GM19240 (cell line): ENCODE data around the gene NELL1.

ENCODE experiments used
- DNase-seq: peaks from one replicate; pipeline ENCODE4 v3.0.0; 2011; ENCODE audit warnings: low spot score; ENCODE audit not compliant: insufficient read length

NELL1 gene

DNA sequence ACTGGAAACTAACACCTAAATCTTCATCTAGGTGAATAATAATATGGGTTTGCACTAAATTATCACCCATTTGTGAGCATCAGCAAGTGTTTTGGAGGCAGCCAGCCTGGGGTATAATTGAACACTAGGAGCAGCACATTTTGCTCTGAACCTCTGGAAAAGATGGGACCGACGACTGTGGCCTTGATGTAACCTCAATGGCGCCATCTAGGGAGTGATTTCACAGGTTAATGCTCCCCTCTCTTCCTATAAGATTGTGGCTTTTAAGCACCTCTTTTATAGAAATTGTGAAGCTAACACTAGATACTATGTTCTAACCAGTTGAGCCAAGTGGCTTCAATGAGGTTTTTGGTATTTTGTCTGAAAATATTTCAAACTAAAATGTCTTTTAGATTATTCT lies 203.7 kb downstream of the NELL1 start:
- DNase-seq: no peak

DNA sequence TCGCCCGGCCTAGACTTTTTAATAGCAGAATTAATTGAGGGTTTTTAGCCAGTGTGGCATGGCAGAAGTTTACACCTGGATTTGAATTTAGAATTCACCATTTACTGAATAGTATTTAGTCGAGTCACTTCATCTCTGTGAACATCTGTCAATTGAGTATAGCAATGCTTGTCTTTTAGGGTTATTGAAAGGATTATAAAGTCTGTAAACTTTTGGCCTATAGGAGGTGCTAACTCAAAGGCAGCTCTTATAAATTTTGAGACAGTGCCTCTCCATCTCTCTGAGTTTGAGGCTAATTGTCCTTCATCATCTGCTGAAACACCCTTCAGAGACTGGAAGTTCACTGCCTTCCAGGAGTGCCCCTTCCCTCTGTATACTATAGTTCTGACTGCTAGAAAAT lies 205.0 kb downstream of the NELL1 start:
- DNase-seq: no peak

DNA sequence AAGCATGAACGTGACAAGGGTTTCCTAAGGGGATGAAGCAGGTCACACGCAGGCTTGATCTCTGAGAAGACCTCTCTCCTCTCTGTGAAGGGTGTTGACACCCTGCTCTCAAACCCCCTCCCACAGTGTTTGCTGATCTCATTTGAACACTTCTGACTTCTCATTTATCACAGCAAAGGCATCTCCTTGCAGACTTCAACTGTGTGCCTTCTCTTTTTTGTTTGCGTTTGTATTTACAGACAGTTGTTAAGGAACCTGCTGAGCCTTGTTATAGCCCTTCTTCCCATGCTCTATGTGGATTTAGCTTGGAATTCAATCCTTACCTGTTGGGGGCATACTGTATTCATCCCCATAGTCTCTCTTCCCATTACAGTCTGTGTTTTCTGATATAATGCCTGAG lies 206.5 kb downstream of the NELL1 start:
- no peak for DNase-seq

DNA sequence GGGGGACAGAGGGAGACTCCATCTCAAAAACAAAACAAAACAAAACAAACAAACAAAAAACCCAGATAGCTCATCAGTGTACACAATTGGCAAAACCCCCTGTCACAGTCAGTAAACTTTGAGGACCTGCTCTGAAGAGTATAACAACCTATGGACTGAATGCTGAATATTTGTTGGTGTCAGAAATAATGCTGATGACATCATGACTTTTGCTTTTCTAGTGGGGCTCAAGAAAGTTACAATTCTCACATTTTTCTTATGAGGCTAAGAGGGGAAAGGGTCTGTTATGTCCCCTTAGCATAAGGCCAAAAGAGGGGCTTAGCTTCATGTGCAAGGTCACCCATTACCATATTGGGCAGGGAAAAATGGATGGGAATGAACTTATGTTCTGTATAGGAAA lies 207.4 kb downstream of the NELL1 start:
- DNase-seq: no peak

DNA sequence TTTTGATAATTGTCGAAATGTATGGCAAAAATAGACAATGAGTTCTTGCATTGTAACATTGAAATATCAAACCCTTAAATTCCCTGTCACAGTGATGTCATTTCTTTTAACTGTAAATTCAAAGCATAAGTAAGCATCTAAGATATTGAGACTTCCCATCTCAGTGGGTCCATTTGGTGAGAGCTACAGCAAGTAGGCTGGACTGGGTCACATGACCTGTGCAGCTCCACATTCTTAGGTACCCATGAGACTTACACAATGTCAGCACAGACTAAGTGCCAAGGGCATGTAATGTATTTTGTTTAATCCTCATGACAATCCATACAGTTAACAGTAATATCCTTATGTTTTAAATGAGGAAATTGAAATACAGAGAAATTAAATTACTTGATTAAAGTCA lies 210.7 kb downstream of the NELL1 start:
- DNase-seq: no peak

DNA sequence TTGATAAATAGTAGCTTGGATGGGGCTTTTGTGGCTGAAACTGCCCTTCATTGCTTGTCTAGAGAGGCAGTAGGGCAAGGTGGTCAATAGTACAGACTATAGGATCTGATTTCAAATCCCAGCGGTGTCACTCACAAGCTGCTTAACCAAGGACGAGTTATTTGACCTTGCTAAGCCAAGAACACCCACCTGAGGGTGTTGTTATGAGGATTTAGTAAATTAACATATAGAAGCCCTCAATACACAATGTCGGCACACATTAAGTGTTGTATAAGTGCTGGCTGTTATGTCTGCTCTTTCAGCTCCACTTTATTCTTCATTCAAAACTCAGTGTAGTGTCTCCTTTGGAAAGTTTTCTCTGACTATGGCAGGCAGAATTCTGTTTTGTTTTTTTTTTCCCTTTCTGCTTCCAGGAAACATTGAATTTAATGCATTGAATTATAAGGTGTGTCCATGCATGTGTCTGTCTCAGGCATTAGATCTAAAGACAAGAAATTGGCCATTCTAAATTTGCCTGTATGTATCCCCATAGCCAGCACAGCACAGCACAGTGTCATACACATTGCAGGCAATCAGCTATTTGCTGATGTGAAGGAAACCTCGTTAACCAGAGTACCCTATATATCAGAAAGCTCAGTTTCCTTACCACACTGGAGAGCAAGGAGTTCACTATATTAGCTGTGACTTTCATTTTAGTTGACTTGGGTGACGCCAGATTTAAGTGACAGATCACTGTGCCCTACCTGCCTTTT lies 212.1 kb downstream of the NELL1 start:
- DNase-seq: no peak

DNA sequence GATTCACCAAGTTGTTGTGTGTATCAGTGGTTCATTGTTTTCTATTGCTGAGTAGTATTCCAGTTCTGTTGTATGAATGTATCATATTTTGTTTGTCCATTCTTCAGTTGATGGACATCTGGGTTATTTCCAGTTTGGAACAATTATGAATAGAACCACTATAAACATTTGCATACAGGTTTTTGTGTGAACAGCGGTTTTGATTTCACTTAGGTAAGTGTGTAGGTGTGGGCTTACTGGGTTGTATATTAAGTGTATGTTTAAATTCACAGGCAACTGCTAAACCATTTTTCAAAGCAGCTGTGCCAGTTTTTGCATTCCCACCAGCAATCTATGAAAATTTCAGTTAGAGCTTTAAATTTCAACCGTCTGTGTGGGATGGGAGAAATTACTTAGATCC lies 217.8 kb downstream of the NELL1 start:
- no peak for DNase-seq

DNA sequence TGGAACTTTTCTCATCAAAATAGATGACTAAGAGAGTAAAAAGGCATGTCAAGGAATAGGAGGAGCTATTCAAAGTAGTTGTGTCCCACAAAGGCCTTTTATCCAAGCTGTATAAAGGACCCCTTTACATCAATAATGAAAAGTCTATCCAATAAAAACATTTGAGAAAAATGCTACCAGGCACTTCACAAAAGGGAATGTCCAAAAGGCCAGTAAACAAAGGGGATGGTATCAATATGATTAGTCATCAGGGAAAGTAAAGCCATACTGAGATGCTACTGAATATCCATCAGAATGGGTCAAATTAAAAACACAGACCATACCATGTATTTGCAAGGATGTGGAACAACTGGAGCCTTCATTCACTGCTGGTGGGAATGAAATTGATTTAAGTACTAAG lies 224.9 kb downstream of the NELL1 start:
- no peak for DNase-seq

DNA sequence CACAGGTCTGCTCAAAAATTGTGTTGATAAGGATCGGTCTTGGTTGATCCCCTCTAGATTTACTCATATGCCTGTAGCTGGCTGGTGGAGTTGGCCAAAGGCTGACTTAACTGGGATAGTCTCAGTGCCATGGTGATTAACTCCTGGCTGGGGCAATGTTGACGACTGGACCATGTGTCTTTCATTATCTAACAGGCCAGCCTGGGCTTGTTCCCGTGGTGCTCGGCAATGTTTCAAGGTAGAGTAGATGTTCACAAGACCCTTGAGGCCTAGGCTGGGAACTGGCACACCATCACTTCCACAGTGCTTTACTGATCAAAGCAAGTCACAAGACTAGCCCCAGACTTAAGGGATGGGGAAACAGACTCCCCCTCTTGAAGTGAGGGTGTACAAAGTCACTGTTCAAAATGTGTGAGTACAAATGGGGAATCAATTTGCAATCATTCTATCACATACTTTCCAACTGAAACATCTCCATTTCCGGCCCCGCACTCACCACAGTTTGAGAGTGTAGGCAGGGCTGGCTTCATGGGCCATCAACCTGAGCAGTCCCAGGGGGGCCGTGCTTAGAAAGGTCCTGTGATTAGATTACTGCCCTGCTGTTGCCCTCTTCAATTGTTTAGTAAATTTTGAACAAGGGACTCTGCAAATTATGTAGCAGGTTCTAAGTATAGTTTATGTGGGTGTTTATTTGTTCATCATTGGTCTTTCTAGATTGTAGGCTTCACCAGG lies 240.8 kb downstream of the NELL1 start:
- no peak for DNase-seq

DNA sequence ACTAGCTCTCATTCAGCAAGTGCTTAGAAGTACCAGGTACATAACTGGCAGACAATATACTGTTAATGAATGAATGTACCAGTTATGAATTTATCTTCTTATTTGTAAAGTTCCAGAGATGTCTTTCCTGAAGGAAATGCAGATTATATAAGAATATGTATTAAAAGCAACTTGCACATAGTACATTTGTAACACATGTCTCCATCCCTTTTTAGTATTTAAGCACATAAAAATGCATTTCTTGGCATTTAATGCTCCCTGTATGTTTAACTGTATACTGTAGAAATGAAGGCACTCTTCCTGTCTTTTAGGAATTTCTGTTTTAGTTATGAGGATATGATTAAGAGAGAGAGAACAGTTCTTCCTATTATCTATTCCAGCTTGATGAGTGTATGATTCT lies 241.3 kb downstream of the NELL1 start:
- no peak for DNase-seq

DNA sequence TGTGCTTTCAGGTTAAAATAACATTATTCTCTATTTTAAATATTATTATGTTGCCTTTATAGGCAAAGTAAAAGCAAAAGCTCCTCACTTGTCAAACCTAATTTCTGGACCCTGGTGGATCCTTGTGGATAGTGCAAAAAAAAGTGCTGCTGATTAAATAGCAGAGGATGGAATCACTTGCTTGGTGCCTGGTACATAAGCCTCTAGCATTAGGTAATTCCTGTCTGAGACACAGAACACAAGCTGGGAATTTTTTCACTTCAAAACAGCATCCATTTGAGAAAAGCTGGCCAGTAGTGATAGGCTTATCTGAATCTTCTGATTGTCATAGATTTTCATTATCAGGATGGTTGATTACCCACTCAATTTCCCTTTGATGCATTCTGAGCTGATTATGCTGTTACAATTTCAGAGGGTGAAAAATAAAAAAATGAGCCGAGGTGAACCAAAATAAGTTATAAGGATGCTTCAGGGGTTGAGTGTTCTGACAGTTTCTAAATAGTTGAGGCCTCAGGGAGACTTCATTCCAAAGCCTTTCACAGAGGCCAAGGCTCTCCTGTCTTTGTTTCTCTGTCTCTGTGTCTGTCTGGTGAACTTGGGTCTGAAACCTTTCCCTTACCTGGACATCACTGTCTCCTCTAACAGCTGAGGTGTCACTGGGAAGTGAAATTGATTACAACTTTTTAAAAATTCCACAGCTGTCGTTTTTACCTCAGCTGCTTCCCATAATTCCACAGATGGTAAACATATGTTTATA lies 242.9 kb downstream of the NELL1 start:
- DNase-seq: no peak

DNA sequence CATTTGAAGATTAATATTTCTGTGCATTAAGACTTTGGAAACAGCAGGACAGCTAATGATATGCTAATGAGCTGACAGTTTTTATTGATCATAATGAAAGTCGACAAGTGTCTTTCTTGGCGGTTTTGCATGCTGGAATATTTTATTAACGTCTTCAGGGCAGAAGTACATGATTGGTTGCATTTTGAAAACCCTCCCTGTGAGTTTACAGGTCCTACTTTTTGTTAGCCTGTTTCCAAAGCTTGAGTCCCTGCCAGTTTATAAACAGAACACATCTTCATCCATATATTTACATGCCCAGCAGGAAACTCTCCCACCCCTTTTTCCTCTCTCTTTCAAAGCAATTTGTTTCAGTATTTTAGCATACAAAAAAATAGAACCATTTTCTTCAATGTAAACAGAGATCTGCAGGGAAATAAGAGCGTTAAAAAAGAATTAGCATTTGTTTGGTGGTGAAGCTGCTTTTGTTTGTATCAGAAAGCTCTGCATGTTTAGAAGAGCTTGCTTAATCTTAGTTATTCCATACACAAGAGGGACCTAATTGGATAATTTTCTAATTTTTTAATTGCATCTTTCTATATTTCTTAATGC lies 243.6 kb downstream of the NELL1 start:
- DNase-seq: no peak

DNA sequence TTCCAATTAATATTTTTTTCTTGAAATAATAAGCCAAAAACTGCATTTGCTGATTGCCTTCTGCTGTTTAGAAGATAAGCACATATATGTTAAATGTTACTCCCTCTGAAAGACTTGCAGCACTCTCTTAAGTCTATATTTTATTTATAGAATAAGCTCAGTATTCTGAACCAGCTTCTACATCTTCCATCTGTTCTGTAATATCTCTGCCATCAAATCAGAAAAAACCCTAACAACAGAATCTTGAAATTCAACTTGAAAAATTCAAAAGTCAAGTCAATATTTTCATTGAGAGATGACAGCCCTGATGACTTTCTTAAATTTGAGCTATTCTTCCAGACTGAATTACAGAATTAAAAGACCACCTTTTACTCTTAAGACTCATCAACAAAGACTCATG lies 247.9 kb downstream of the NELL1 start:
- no peak for DNase-seq

DNA sequence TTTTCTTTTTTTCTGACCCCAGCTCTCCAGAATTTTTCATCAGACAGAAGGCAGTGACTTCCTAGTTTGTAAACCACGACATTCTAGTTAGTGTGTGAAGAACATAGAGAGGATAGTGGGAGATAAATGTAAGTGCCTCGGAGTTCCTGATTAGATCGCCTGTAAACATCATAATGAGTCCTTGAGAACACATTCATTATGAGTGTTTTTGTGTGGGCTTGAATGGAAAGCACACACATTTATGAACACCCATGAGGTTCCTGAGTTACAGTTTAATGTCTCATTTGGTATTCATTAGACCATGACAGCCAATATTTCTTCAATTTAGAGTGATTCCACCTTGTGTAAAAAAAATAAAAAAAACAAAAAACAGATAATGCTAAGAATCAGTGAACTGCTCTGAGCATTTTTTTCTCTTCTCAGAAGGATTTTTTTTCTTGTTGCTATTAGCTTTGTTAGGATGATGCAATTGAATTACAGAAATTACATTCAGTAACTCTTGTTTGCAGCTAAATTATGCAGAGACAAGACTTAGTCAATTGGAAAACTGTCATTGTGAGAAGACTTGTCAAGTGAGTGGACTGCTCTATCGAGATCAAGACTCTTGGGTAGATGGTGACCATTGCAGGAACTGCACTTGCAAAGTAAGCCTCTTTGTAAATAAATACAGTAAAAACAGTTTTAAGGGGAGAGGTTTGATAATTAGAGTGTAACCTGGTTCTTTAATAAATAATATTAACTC lies 257.6 kb downstream of the NELL1 start:
- no peak for DNase-seq

DNA sequence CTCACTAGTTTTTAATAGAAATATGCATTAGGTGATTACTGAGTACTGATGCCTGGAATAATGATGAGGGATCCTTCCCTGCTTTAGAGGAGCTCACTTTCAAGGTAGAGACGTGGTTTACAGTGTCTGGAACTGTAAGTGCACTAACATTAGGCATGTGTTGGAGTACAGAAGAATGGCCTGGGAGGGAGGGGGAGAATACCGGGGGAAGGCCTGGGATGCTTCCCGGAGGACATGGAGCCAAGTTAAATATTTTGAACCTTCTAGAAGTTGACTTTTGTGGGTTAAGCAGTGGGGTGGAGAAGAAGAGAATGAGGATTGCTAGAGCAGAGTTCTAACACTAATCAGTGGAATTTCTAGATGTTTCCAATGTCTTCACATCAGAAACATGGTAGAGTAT lies 261.6 kb downstream of the NELL1 start:
- no peak for DNase-seq

DNA sequence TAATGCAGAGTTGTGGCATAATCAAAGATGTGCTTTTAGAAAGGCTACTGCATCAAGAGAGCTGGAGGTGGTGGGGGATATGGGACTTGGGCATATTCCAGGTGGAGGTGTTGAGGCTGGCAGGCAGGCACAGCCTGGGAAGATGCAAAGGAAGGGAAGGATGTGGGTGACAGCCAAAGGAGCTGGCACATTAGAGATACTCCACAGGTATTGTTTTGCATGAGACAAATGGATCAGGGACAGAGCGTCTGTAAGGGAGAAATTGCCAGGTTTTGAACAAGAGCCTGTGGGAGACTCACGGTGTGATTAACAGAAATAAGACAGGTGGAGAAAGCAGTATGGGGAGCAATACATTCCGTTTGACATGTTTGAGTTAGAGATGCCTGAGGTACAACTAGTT lies 263.7 kb downstream of the NELL1 start:
- no peak for DNase-seq

DNA sequence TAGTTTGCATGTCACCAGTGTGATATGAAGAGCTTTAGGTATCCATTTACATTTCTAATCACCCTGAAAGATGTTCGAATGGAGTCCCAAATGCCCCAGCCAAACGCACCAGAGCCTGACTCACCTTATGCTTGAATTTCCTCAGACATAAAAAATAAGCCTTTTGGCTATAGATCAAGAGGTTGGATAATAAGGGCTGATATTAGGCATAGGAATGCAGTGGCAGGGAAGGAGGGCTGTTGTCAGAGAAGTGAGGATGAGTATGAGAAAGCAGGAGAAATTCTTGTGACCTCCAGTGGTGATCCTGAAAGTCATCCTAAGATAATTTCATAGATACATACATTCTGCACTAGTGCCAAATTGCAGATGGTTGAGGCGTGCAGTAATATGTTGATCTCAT lies 264.6 kb downstream of the NELL1 start:
- DNase-seq: no peak

DNA sequence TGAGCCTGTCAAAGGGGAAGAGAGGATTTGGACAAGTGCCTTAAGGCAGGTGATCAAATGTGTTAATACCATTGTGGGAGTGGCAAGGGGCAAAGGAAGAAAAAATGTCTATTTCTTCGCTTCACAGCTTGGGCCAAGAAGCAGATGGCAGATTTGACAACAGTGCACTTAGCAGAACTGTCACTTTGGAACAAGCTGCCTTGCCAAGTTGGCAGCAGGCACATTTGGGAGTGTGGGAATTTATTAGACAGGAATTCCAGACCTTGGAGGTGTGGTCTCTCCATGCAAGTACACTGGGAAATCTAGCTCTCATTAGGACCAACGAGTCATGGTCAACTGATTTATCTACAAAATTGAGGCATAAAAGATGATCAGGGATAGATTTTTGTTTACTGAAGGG lies 265.1 kb downstream of the NELL1 start:
- no peak for DNase-seq

DNA sequence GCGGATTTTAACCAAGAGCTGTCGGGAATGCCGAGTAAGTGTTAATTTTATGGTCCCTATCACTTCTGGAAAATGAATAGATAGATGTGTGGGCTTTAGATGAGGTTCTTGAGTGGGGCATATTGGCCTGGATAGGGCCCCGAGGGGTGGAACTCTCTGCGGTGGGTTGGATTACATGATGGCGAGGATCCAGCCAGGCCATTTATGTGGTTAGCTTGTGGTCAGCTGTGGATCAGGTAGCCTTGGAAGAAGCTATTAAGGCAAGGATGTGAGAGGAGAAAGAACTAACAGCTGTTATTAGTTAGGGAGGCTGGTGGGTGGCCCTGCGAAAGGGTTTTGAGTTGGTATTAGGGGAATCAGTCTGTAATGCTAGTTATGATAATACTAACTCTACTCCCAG lies 268.4 kb downstream of the NELL1 start:
- DNase-seq: no peak

DNA sequence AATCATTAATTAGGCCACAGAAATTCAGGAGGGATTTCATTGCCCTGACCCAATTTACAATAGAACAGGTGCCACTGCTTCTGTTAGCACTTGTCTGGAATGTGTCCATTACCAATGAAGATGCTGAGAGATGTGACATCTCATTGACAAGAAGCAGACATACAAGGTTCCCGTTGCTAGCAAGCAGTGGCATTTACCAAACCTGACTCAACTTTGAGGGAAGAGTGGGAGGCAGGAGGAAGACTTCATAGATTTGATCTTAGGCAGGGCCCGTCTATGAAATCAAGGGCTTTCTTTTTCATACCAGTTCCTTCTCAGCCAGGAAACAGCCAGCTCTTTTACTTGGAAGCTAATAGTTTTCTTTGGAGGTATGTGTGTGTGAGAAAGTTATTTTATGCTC lies 280.2 kb downstream of the NELL1 start:
- DNase-seq: no peak

DNA sequence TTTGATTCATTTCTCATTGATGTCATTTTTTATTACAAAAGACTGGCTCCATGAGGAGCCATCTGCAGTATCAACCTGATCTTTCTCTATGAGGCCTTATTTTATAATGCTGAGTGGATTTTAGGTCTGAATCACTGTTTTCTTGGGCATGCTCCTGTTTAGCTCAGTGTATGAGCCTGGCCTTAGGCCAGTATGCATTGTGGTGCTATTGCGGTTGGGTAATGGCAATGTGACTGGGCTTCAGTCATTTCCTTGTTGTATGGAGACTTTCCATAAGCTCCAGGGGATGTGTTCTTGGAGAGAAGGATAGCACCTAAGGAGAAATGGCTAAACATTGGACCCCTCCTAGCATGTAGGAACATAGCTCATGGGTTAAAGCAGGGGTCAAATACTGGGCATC lies 293.2 kb downstream of the NELL1 start:
- no peak for DNase-seq
